ENCODE results near the gene EIF3I.

The EIF3I gene

GRCh38 chr1:32179193-32179442, 43.1 kb upstream of the EIF3I start:
- Histone ChIP-seq H3K79me2 (ENCODE audit: insufficient read depth, low read length) (peaks cover 39% of the 10 kb centered on the region), H3F3A (ENCODE audit: low read depth) (no peaks in the 10 kb centered on the region), H3K9me3 (ENCODE audit: insufficient read depth, low read depth, low read length) (no peaks in the 10 kb centered on the region), H3K4me1 (ENCODE audit: insufficient read depth, low read length, poor library complexity, severe bottlenecking) (peaks cover 37% of the 10 kb centered on the region), H3K4me2 (ENCODE audit: low read depth, low read length, poor library complexity, severe bottlenecking) (peak overlapping the region; percentile 95), H3K9ac (ENCODE audit: low read depth, low read length, poor library complexity, severe bottlenecking) (peak overlapping the region; percentile 98), H4K20me1 (ENCODE audit: insufficient read depth, low read length, poor library complexity, severe bottlenecking) (peaks cover 34% of the 10 kb centered on the region), H3K27me3 (ENCODE audit: insufficient read depth, low read length, poor library complexity, severe bottlenecking) (no peaks in the 10 kb centered on the region), H3K9me2 (replicated peaks; ENCODE audit: low read depth, low read length) (no peaks in the 10 kb centered on the region), H2AFZ (ENCODE audit: low read length) (peak overlapping the region; percentile 81), H3K4me3 (ENCODE audit: low read length, poor library complexity, severe bottlenecking) (peak overlapping the region; percentile 92), H3K36me3 (ENCODE audit: insufficient read depth, low read length) (peaks cover 3% of the 10 kb centered on the region; the same call in 1 of the 2 replicates)
- TF ChIP-seq CTCF (conservative IDR thresholded peaks at IDR 0.05; ENCODE audit: low read length) (no peak), EZH2phosphoT487 (IDR thresholded peaks at IDR 0.05; ENCODE audit: borderline replicate concordance) (no peak)

DNA sequence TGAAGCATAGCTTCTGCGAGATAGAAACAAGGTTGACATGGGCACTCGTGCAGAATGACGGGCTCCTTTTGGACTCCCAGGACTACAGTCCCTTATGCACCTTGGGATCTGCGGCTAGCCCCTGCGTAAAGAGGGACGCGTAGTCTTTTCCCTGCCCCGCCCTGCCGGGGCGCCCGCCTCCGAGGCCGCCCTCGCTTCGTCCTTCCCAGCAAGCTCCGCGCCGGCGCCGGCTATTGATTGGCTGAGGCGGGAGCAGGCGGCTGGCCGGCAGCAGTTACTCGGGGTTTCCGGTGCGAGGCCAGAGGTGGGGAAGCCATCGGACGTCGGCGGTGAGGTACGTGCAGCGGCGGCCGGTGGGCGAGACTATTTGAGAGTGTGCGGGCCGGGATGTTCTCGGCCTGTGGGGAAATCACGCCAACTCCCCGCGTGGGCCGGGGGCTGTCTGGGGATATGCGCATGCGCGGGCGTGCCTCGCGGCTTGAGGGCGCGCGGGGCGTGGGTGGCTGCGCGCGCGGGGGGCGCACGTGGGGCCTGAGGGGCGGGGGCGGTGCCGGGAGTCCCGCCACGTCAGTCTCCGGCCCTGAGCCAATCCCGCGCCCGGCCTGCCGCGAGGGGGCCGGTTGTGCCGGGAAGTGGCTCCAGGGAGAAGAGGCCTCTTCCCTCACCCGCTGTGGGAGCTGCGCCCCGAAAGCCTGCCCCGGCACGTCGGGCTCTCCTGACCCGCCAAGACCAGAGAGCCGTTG, 42.6 kb upstream of the EIF3I start, which contains the start of gene TXLNA:
Gene TXLNA (plus strand): TSS at position 233 of the 743 bp plus-strand sequence. CDS start 671 bp downstream, outside the sequence.
- Histone ChIP-seq H3K36me3 (ENCODE audit: insufficient read depth, low read length) (peaks cover 8% of the 10 kb centered on the region; the same call in 1 of the 2 replicates), H3K4me3 (ENCODE audit: low read length, poor library complexity, severe bottlenecking) (peak within 1 kb of the TSS; percentile 92), H2AFZ (ENCODE audit: low read length) (peak within 1 kb of the TSS; percentile 81), H3K27me3 (ENCODE audit: insufficient read depth, low read length, poor library complexity, severe bottlenecking) (no peaks in the 10 kb centered on the region), H3K9me2 (replicated peaks; ENCODE audit: low read depth, low read length) (no peaks in the 10 kb centered on the region), H3K4me2 (ENCODE audit: low read depth, low read length, poor library complexity, severe bottlenecking) (peak within 1 kb of the TSS; percentile 95), H3K9me3 (ENCODE audit: insufficient read depth, low read depth, low read length) (no peaks in the 10 kb centered on the region), H3F3A (ENCODE audit: low read depth) (no peaks in the 10 kb centered on the region), H3K79me2 (ENCODE audit: insufficient read depth, low read length) (peaks cover 44% of the 10 kb centered on the region), H4K20me1 (ENCODE audit: insufficient read depth, low read length, poor library complexity, severe bottlenecking) (peaks cover 36% of the 10 kb centered on the region), H3K4me1 (ENCODE audit: insufficient read depth, low read length, poor library complexity, severe bottlenecking) (peaks cover 42% of the 10 kb centered on the region), H3K9ac (ENCODE audit: low read depth, low read length, poor library complexity, severe bottlenecking) (peak within 1 kb of the TSS; percentile 98)
- TF ChIP-seq CTCF (conservative IDR thresholded peaks at IDR 0.05; ENCODE audit: low read length) (no peak), EZH2phosphoT487 (IDR thresholded peaks at IDR 0.05; ENCODE audit: borderline replicate concordance) (no peak)

DNA sequence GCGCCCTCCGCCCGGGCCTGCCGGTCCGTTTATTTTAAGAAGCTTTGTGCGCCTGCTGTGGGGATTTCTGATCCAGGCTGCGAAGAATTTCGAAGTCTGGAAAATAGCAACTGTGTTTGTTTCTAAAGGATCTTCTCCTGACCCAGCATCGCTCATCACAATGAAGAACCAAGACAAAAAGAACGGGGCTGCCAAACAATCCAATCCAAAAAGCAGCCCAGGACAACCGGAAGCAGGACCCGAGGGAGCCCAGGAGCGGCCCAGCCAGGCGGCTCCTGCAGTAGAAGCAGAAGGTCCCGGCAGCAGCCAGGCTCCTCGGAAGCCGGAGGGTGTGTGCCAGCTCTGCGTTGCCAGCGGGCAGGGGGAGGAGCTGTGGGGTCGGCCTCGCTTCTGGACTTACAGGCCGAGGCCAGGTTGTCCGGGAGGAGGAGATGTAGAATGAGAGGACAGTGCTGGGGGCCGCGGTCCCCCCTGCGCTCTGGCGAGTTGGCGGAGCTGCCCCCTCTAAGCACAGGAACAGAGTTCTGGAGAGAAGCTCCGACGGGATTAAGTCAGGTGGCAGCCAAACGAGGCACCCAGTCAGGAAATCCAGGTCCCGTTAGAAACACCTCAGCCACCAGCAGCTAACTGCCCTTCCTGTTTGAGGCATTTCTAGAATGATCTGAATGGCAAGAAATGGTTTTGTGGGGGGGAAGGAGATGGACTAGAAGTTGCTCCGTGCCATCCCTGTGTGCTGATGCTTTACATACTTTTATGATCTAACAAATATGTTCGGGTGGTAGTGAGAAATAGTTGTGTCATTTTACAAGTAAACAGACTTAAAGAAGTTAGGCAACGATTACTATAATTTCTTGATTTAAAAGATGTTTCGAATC, 41.8 kb upstream of the EIF3I start:
- Histone ChIP-seq H3K4me3 (ENCODE audit: low read length, poor library complexity, severe bottlenecking) (peak overlapping the region; percentile 92), H3K79me2 (ENCODE audit: insufficient read depth, low read length) (peaks cover 50% of the 10 kb centered on the region), H3K9ac (ENCODE audit: low read depth, low read length, poor library complexity, severe bottlenecking) (peak overlapping the region; percentile 98)

More for the DNA sequence above, 41.8 kb upstream of the EIF3I start:
- TF ChIP-seq CTCF (conservative IDR thresholded peaks at IDR 0.05; ENCODE audit: low read length) (no peak), EZH2phosphoT487 (IDR thresholded peaks at IDR 0.05; ENCODE audit: borderline replicate concordance) (no peak)
- H3K4me2 ChIP-seq (ENCODE audit: low read depth, low read length, poor library complexity, severe bottlenecking): peak overlapping the region; percentile 95
- H3K9me3 ChIP-seq (ENCODE audit: insufficient read depth, low read depth, low read length): no peaks in the 10 kb centered on the region
- H3K4me1 ChIP-seq (ENCODE audit: insufficient read depth, low read length, poor library complexity, severe bottlenecking): peaks cover 47% of the 10 kb centered on the region
- H3K9me2 ChIP-seq (replicated peaks; ENCODE audit: low read depth, low read length): no peaks in the 10 kb centered on the region
- H3K36me3 ChIP-seq (ENCODE audit: insufficient read depth, low read length): peaks cover 10% of the 10 kb centered on the region; the same call in 1 of the 2 replicates
- H4K20me1 ChIP-seq (ENCODE audit: insufficient read depth, low read length, poor library complexity, severe bottlenecking): peaks cover 36% of the 10 kb centered on the region
- H3F3A ChIP-seq (ENCODE audit: low read depth): no peaks in the 10 kb centered on the region
- peak overlapping the region; percentile 45; the same call in 1 of the 2 replicates for H2AFZ ChIP-seq (ENCODE audit: low read length)
- H3K27me3 ChIP-seq (ENCODE audit: insufficient read depth, low read length, poor library complexity, severe bottlenecking): no peaks in the 10 kb centered on the region
